K562 (cell line): Measurements from ENCODE around the gene RPN1. TPM values are rescaled to one million over a fixed set of nuclear protein-coding genes. Genes with fewer than 3 reads are reported as not detected.
A peak's percentile ranks its signal among the peaks of the same experiment; 100 is the strongest.

ENCODE experiments used
- ADNP ChIP-seq: fragments of 200-800 bp; sonication (Bioruptor generic); IDR thresholded peaks from 2 replicates; pipeline ENCODE4 v1.6.1; 2016; ENCODE audit warnings: missing genetic modification characterization, missing compliant biosample characterization
- CBX3 ChIP-seq, 2 experiments: IDR thresholded peaks; 1 replicate in 1 of 2; 2 replicates in 1 of 2; pipeline ENCODE4 v1.6.1; 2012; ENCODE audit warnings: inconsistent platforms in 2 of 2, low read length in 2 of 2, borderline replicate concordance in 1 of 2, control low read depth in 1 of 2
- CBX8 ChIP-seq: fragments of 200-600 bp; sonication (generic); IDR thresholded peaks from 2 replicates; pipeline ENCODE4 v1.6.1; 2012; ENCODE audit warnings: borderline replicate concordance, mixed run types, low read depth, mild to moderate bottlenecking, moderate library complexity, mixed read lengths, low read length, control low read depth, inconsistent platforms; ENCODE audit not compliant: poor library complexity, severe bottlenecking; ENCODE audit errors: extremely low read depth
- CXXC5 ChIP-seq: fragments of 250-450 bp; sonication (Bioruptor Pico); IDR thresholded peaks from 2 replicates; pipeline ENCODE4 v1.8.0; 2022; ENCODE audit warnings: inconsistent platforms, mild to moderate bottlenecking, moderate library complexity
- FIP1L1 ChIP-seq: fragments of 200-400 bp; formaldehyde crosslinking; IDR thresholded peaks from 2 replicates; pipeline ENCODE4 v1.6.1; 2018; ENCODE audit warnings: mild to moderate bottlenecking, low read depth, low read length; ENCODE audit not compliant: poor library complexity, severe bottlenecking
- FOXA1 ChIP-seq: fragments of 450-650 bp; IDR thresholded peaks from 2 replicates; pipeline ENCODE4 v1.6.1; 2016; ENCODE audit warnings: mild to moderate bottlenecking, borderline replicate concordance
- HDAC1 ChIP-seq, 2 experiments: fragments of 450-650 bp; IDR thresholded peaks; 2 replicates each; pipeline ENCODE4 v1.6.1; 2016 to 2017; ENCODE audit warnings: inconsistent platforms in 1 of 2, mild to moderate bottlenecking in 1 of 2, moderate library complexity in 1 of 2
- HDGF ChIP-seq: fragments of 450-650 bp; IDR thresholded peaks from 2 replicates; pipeline ENCODE4 v1.6.1; 2016
- HMGXB4 ChIP-seq: sonication (generic); formaldehyde crosslinking; IDR thresholded peaks from 2 replicates; pipeline ENCODE4 v1.8.1; 2023; ENCODE audit warnings: mild to moderate bottlenecking, missing genetic modification reagents
- HNRNPK ChIP-seq: fragments of 200-400 bp; formaldehyde crosslinking; IDR thresholded peaks from one replicate; pipeline ENCODE4 v1.6.1; 2018; ENCODE audit warnings: mild to moderate bottlenecking, low read depth, low read length; ENCODE audit not compliant: poor library complexity, severe bottlenecking
- KDM4B ChIP-seq, 2 experiments: fragments of 450-650 bp in 1 of 2; sonication (generic) in 1 of 2; IDR thresholded peaks; 2 replicates each; pipeline ENCODE4 v1.6.1; 2016 to 2017; ENCODE audit warnings: borderline replicate concordance in 2 of 2, antibody characterized with exemption in 1 of 2, low read depth in 1 of 2, mild to moderate bottlenecking in 1 of 2
- KLF6 ChIP-seq: fragments of 250-450 bp; sonication (Bioruptor Pico); IDR thresholded peaks from 2 replicates; pipeline ENCODE4 v1.4.0; 2020; ENCODE audit warnings: mild to moderate bottlenecking, moderate library complexity, borderline replicate concordance
- L3MBTL2 ChIP-seq: fragments of 450-650 bp; IDR thresholded peaks from 2 replicates; pipeline ENCODE4 v1.6.1; 2016; ENCODE audit warnings: mild to moderate bottlenecking, moderate library complexity
- LARP7 ChIP-seq: fragments of 450-650 bp; IDR thresholded peaks from 2 replicates; pipeline ENCODE4 v1.6.1; 2016
- NFIC ChIP-seq: fragments of 450-650 bp; IDR thresholded peaks from 2 replicates; pipeline ENCODE4 v1.6.1; 2017; ENCODE audit warnings: mild to moderate bottlenecking, inconsistent platforms
- NUFIP1 ChIP-seq: fragments of 450-650 bp; IDR thresholded peaks from 2 replicates; pipeline ENCODE4 v1.6.1; 2018; ENCODE audit not compliant: partially characterized antibody
- PTBP1 ChIP-seq: fragments of 200-400 bp; formaldehyde crosslinking; IDR thresholded peaks from 2 replicates; pipeline ENCODE4 v1.6.1; 2017; ENCODE audit warnings: low read depth, low read length
- RBM25 ChIP-seq: fragments of 200-400 bp; formaldehyde crosslinking; IDR thresholded peaks from 2 replicates; pipeline ENCODE4 v1.6.1; 2018; ENCODE audit warnings: low read length, low read depth, moderate library complexity; ENCODE audit not compliant: severe bottlenecking
- USF2 ChIP-seq: sonication (generic); formaldehyde crosslinking; IDR thresholded peaks from 2 replicates; pipeline ENCODE4 v1.5.0; 2020; ENCODE audit warnings: missing genetic modification reagents
- ZBTB12 ChIP-seq: fragments of 250-450 bp; sonication (Bioruptor Pico); IDR thresholded peaks from 2 replicates; pipeline ENCODE4 v1.4.0; 2020
- ZFP30 ChIP-seq: fragments of 250-450 bp; sonication (Bioruptor Pico); IDR thresholded peaks from 2 replicates; pipeline ENCODE4 v1.8.0; 2022; ENCODE audit warnings: moderate library complexity, mild to moderate bottlenecking, inconsistent platforms, borderline replicate concordance
- ZNF57 ChIP-seq: fragments of 450-650 bp; formaldehyde crosslinking; IDR thresholded peaks from 2 replicates; pipeline ENCODE4 v1.4.0; 2020; ENCODE audit warnings: mild to moderate bottlenecking, moderate library complexity
- ZNF639 ChIP-seq, 2 experiments: fragments of 200-800 bp in 1 of 2; sonication (Bioruptor generic) in 1 of 2; sonication (generic) in 1 of 2; formaldehyde crosslinking in 1 of 2; IDR thresholded peaks in 1 of 2; conservative IDR thresholded peaks in 1 of 2; 2 replicates each; pipeline versions ENCODE4 v1.5.0 to v1.6.1; 2016 to 2020; ENCODE audit warnings: missing compliant biosample characterization in 1 of 2, missing genetic modification characterization in 1 of 2, missing genetic modification reagents in 1 of 2
- ZSCAN32 ChIP-seq: fragments of 450-650 bp; formaldehyde crosslinking; IDR thresholded peaks from 2 replicates; pipeline ENCODE4 v1.4.0; 2020; ENCODE audit warnings: mild to moderate bottlenecking, moderate library complexity
- polyA plus RNA-seq, 8 experiments: library from polyadenylated mRNA; depleted of rRNA in 4 of 8; stranded (reverse) in 5 of 8; unstranded in 3 of 8; fragments of >200 nt; fragmentation: Nextera tagmentation in 2 of 8; fragmentation: Illumina TruSeq in 1 of 8; extraction: Ambion mirVana in 2 of 8; extraction: Trizol in 1 of 8; gene quantifications; 2 replicates each; pipeline versions ENCODE4 v1.2.1 to v1.2.3, GENCODE V29; 2011 to 2014; ENCODE audit warnings: inconsistent platforms in 1 of 8, missing spikeins in 1 of 8
- total RNA-seq, 7 experiments: library from RNA; depleted of rRNA in 6 of 7; stranded (reverse); fragments of >200 nt in 6 of 7; fragmentation: Illumina TruSeq in 2 of 7; extraction: Trizol in 2 of 7; gene quantifications; 2 replicates each; pipeline versions ENCODE4 v1.2.1 to v1.2.3, GENCODE V29; 2011 to 2021; ENCODE audit warnings: low replicate concordance in 1 of 7

RPN1 gene
- total and polyA plus RNA-seq, 9 of the 15 experiments (the other 6 are each of a cell fraction or from before 2014, with no cell fraction given), result 39.5 to 300 (median 148) TPM

- no peak for TF ChIP-seq ZBTB12 (CRISPR knock-in tag)
- TF ChIP-seq NFIC, result no peak
- TF ChIP-seq USF2 (CRISPR knock-in tag), result no peak
- TF ChIP-seq HDGF, result peak; percentile 66; the same call in 1 of the 2 replicates
- peak in 1 of 2 experiments; percentile 51; a peak in 1 of 3 replicates for TF ChIP-seq CBX3 (IDR thresholded peaks at IDR 0.05; ENCODE audit: borderline replicate concordance in 1 of 2, low read length in 2 of 2)
- no peak for TF ChIP-seq FIP1L1
- peak in 1 of 2 experiments; percentile 50; a peak in 1 of 4 replicates for TF ChIP-seq HDAC1 (IDR thresholded peaks at IDR 0.05)
- no peak for TF ChIP-seq CXXC5 (CRISPR knock-in tag)
- no peak for TF ChIP-seq KDM4B (IDR thresholded peaks at IDR 0.05; ENCODE audit: borderline replicate concordance in 2 of 2, low read depth in 1 of 2)
- no peak for TF ChIP-seq KLF6
- TF ChIP-seq ADNP (tag), result peak; percentile 39; the same call in 1 of the 2 replicates
- no peak for TF ChIP-seq HMGXB4 (CRISPR knock-in tag)
- no peak for TF ChIP-seq ZFP30
- peak; percentile 96 for TF ChIP-seq RBM25
- TF ChIP-seq NUFIP1, result no peak
- TF ChIP-seq HNRNPK, result no peak
- TF ChIP-seq ZNF639 (CRISPR knock-in tag; conservative IDR thresholded peaks at IDR 0.05 in 1 of 2, IDR thresholded peaks at IDR 0.05 in 1 of 2), result no peak
- no peak for TF ChIP-seq ZNF57
- TF ChIP-seq ZSCAN32, result no peak
- no peak for TF ChIP-seq FOXA1
- no peak for TF ChIP-seq CBX8
- no peak for TF ChIP-seq L3MBTL2
- TF ChIP-seq PTBP1, result peak; percentile 85; the same call in 1 of the 2 replicates
- no peak for TF ChIP-seq LARP7
These were observed 77.9 kb downstream of the RPN1 start (continued) for GRCh38 chr3:128572644-128573105.
